GM19351 (cell line): ENCODE measurements around the gene ALDH3B2.
"Not testable (repeated sequence)": the region's sequence is repeated elsewhere in the genome, so short reads cannot be mapped to it uniquely, and the experiment has no call there.

Source experiments
- ATAC-seq: cut with Tn5 transposase; IDR thresholded peaks from one replicate; pipeline ENCODE4 v1.9.1; 2021; ENCODE audit warnings: mild to moderate bottlenecking, moderate library complexity; ENCODE audit not compliant: unreplicated experiment

ALDH3B2 gene, protein sequence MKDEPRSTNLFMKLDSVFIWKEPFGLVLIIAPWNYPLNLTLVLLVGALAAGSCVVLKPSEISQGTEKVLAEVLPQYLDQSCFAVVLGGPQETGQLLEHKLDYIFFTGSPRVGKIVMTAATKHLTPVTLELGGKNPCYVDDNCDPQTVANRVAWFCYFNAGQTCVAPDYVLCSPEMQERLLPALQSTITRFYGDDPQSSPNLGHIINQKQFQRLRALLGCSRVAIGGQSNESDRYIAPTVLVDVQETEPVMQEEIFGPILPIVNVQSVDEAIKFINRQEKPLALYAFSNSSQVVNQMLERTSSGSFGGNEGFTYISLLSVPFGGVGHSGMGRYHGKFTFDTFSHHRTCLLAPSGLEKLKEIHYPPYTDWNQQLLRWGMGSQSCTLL

DNA sequence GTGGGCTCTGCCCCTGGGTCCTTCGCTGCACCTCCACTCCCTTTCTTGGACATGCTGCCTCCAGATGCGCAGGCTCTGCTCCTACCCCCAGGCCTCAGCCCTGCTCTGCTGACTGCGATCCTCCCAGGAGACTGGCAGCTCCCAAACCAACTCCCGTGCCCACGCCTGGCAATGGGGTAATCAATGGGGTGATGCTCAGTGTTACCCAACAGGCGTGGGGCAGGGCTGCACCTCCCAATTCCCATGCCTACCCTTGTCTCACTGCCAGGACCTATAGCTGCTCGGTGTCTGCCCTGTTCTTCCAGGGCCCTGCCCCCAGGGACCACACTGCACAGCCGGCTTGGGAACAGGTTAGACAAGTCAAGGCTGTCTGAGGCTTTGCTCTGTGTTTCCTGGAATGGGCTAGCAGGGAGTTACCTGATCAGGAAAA, at the start of gene ALDH3B2:
Gene ALDH3B2 (minus strand): TSS at position 182 of the 430 bp plus-strand sequence. CDS start 7,688 bp downstream, outside the sequence.
- no peak for ATAC-seq

DNA sequence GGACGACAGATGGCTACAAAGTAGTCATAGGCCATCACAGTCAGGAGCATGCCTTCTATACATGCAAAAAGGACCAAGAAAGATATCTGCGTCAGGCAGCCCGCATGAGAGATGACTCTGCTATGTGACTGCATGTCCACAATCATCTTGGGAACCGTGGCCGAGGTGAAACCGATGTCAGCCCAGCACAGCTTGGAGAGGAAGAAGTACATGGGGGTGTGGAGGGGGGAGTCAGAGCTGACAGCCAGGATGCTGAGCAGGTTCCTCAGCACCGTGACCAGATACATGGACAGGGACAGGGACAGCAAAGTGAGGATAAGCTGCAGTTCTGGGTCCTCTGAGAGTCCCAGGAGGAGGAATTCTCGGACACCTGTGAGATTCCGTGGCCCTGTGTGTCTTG, 48.6 kb upstream of the ALDH3B2 start:
- ATAC-seq = not testable (repeated sequence)

DNA sequence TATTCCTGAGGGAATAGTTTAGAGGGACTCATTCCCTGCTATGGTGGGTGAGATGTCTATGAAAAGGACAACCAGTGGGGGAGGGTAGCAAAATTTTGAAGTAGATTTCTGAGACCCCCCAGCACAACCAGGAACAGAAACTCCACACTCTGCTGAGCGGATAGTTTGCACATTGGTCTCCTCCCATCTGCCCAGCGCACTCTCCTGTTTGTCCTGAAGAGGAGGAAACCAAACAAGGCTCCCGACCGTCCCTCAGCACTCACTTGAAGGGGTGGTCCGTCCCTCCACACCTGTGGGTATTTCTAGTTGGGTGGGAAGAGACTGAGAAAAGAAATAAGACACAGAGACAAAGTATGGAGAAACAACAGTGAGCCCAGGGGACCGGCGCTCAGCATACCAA, 41.8 kb upstream of the ALDH3B2 start:
- ATAC-seq = not testable (repeated sequence)

DNA sequence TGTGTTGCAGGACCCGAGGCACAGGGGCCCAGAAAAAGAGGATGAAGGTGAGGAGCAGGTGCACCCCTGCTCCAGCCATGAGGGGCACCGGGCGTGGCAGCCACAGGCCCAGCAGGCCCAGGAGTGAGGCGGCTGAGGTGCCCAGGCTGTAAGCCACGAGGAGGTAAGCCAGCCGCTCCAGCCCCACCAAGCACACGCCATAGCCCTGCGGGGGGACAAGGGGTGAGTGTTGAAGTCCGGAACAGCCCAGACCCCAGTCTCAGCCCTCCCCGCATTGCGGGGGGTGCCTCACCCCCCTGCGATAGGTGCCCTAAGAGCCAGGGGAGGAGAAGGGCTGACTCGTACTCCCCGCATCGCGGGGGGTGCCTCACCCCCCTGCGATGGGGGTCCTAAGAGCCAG, 41.4 kb upstream of the ALDH3B2 start:
- ATAC-seq = not testable (repeated sequence)

DNA sequence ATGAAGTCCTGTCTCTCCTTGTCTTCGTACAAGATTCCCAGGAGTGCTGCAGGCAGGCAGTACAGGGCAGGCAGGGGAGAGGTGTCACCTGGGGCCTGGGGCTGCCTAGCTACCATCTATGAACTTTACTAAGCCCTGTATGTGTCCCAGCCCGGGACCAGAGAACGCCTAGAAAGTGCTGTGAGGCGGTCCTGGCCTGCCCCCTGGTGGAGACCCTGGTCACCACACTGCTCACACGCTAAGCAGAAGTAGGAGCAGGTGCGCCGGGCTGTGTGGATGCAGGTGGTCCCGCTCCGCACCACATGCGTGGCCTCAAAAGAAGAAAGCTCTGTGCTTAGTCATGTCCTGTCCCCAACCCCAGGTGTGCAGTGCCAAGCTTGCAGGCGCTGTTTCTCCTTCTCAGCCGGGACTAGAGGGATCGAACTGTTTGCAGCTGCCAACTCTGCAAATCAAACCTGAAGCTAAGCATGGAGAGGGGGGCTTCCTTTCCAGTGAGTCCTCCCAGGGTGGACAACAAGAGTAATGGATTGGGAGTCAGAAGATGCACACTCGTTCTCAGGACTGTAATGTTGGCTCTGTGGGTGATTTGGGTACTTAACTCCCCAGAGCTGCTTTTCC, 39.6 kb upstream of the ALDH3B2 start:
- ATAC-seq = not testable (repeated sequence)

DNA sequence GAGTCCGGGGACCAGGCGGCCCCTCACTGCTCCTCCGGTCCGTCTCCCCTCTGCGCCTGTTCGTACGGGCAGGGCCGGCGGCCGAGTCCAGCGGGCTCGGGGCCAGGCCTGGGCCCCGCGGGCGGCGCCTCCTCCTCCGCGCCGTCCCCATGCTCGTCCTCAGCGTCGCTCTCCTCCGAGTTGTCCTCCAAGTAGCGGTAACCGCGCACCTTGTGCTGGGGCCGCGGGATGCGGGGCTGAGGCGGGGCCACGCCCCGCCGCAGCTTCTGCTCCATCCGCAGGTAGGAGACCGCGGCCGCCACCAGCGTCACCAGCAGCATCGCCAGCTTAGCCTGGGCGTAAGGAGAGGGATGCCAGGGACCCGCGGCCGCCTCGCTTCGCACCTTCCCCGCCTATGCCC, 37.3 kb upstream of the ALDH3B2 start:
- ATAC-seq = not testable (repeated sequence)

DNA sequence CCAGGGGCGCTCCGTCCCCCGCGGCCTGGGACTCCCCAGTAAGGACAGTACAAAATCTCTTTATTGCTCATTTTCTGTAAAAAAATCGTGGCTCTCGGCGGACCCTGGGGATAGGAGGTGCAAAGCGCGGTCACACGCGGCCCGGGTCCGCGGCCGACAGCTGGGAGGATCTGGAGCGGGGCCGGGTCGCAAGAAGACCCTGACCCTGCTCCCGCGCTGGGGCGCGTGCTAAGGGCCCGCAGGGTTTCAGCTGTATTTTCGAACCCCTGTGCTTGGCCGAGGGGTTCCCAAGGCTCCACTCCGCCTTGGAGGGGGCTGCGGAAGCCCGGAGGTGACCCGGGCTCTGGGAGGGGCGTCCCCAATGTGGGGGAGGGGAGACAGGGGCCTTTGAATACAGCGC, 36.8 kb upstream of the ALDH3B2 start:
- ATAC-seq = not testable (repeated sequence)

DNA sequence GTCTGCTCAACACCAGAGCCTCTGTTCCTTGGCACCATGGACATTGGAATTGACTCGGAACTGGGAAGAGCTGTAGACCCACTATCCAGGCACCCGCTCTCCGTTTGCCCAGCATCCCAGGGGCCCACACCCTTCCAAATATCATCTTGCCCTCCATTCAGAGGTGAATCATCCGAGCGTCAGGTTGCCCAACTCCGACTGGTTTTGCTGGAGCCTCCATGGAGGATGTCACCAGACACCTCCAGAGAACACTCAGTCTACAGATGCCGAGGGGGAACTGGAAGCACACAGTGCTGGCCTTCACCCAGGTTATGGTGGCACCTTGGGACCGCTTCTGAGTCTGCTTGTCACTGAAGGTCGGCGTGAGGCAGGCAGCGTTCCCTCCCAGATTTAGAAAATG, 35.4 kb upstream of the ALDH3B2 start:
- ATAC-seq = not testable (repeated sequence)

DNA sequence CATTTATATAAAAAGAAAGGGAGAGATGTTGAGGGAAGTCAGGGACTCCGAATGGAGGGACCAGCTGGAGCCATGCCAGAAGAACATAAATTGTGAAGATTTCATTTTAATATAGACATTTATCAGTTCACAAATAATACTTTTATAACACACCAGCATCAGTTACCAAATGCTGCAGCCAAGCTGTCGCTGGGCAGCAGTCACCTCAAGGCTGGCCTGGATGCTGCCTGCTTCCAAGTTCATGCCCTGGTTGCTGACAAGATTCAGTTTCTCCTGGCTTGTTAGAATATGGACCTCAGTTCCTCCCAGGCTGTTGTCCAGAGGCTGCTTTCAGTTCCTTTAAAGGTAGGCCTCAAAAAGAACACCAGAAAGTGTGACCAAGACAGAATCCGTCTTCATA, 30.8 kb upstream of the ALDH3B2 start:
- no peak for ATAC-seq

DNA sequence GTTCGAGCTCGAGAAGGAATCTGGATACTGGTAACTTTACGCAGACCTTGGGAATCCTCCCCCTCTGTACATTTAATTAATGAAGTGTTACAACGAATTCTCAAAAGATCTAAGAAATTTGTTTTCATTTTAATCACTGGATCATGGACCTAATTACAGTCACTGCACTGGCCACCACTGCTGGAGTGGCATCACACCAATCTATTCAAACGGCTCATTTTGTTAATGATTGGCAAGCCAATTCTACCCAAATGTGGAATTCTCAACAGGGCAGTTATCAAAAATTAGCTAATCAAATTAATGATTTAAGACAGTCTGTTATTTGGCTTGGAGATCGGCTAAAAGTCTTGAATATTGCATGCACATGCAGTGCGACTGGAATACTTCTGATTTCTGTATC, 30.1 kb upstream of the ALDH3B2 start:
- no peak for ATAC-seq

DNA sequence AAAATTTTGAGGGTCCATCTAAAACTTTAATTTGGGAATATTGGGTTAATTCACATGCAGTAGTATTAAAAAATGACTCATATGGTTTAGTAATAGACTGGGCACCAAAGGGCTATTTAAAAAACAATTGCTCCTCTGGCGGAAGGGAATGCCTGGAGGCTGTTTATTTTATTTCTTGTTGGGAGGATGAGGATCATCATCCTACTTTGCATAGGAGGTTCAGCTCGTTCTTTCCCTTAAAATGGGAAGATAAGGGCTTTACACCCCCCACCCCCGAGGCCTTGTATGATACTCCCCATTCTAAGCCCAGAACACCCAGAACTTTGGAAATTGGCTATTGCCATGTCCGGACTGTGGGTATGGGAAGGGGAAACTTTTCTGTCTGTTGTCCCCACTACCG, 29.3 kb upstream of the ALDH3B2 start:
- ATAC-seq = not testable (repeated sequence)

DNA sequence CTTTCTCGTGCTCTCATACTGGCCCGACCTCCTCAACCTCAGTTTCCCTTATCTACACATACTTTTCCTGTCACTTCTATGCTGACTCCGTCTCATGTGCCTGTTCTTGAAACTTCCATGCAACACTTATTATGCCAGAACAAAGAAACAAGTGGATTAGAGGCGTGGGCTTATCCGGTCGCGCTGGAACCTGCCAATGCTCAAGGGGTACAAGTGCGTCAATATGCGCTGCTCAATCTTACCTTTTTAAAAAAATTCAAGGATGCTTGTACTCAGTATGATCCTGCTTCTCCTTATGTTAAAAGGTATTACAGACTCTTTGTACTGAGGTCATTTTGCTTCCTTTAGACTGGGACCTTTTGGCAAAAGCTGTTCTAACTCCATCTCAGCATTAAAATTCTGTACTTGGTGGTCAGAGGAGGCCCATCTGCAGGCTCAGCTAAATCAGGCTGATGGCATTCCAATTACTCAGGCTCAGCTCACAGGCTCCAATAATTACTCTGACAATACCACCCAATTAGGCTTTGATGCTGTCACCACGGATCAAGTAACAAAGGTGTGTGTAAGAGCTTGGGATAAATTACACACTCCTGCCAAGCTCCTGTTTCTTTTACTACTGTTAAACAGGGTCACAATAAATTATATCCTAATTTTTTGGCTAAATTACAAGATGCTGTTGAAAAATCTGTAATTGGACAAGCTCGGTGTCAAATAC, 26.3 kb upstream of the ALDH3B2 start:
- no peak for ATAC-seq

DNA sequence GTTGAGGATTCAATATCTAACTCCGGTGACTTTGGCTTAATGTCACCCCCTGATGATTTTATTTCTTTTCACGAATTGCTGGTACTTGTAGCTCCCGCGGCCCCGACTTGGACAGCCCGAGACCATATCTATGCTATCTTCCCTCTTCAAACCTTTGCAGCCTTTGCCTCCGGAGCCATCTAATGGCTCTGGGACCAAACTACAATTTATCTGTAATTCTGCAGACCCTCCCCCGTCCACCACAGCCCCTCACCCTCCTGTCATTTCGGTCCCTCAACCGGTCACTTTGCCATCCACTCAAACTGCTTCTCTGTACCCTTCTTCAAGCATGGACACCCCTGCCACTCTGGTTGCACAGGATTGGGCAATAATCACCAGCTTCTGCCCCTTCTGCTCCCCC, 25.7 kb upstream of the ALDH3B2 start:
- ATAC-seq = no peak

DNA sequence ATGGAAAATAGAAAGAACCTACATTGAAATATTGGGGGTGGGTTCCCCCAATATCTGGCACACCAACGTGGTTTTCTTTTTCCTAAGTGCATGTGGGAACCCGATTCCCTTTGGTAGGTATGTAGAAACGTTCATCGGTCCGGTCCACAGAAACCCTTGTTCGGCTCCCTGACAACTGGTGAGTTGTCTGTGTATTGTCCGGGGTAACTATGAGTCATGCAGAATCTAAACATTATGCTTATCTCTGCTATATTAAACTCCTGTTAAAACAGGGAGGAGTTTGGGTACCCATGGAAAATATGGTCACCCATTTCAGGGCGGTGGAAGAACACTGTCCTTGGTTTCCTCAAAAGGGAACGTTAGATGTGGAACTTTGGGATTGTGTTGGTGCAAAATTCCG, 25.1 kb upstream of the ALDH3B2 start:
- no peak for ATAC-seq

DNA sequence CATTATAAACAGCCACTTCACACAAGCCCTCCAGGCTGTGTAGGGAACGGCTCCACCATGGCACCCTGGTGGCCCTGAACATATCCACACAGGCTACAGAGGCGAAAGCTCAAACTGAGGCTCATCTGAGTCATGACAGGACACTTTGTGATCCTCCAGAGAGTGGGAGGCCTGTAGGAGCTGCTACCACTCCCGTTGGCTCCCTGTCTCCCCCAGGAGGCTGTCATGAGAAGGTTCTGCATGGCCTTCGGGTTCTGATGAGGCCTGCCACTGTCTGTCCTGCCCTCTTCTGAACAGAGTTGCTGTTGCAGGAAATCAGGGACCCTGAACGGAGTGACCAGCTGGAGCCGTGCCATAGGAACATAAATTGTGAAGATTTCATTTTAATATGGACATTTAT, 23.8 kb upstream of the ALDH3B2 start:
- no peak for ATAC-seq

DNA sequence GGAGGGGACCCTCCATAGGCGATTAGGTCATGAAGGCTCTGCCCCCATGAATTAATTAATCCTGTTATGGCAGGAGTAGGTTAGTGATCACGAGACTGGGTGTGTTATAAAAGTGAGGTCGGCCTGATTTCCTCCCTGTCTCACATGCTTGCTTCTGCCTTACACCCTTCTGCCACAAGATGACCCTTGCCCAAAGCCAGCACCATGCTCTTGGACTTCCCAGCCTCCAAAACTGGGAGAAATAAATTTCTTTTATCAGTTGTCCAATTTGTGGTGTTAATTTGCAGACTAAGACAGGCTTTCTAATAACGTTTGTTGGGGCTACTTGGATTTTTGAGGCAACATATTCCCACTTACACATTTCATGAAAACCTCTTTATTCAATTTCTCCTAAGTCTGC, 23.4 kb upstream of the ALDH3B2 start:
- ATAC-seq = no peak

DNA sequence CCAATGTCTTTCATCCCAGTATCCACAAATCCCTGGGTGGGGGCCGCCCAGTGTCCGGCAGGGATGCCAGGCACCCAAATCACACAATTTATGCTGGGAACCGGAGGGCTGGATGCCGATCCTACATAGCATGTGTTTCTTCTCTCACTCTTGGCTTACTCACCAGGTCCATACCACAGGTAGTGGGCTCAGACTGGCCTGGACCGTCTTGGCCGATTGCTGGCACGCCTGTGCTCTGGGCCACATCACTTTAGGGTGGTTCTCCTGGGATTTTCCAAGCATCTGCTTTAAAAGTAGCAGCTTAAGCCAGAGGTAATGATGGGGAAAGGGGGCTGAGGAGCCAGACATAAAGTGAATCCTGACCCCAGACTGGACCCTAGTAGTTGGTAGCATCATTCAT, 22.6 kb upstream of the ALDH3B2 start:
- ATAC-seq = no peak

DNA sequence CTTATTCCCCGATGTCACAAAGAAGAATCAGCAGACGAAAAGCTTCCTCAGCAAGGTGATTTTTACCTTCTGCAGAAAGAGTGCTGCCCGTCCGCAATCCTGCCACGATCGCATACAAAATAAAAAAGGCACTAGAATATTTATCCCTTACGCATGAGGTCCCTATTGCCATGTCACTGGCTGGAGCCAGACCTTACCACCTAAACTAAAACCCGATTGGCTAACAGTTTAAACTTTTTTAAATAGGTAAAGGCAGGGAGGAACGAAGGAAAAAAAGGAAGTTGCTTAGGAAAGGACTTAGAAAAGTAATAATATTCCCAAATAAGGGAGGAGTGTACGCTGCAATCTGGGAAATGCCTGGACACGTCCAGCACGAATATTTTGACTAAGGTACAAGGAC, 21.2 kb upstream of the ALDH3B2 start:
- no peak for ATAC-seq

DNA sequence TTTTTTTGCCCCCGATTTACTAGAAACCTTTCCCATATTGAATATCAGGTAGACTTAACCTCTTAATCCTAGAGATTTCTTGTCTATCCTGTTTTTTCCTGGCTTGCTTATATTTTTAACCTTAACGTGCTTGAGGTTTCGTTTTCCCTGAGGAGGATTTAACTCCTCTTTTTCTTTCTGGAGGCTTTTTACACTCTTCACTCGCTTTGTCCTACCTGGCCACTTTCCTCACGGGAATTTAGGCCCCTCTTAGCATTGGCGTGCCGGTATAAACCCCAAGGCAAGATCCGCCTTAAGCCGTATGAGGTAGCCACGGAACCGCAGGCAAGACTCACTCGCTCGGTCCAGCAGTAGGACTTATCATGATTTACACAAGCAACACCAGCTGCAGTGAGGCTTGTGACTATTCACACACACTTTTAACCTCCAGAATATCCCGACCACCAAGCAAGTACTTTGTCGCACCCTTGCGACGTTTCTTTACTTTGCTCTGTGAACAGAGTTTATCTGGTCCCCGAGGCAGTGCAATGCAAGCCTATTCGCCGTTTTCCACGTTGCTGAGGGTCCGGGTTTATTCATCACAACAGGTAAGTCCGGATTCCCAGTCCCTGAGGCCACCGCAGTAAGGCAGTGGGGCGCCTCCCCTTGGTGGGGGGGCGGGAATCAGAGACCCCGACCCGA, 20.6 kb upstream of the ALDH3B2 start:
- no peak for ATAC-seq

DNA sequence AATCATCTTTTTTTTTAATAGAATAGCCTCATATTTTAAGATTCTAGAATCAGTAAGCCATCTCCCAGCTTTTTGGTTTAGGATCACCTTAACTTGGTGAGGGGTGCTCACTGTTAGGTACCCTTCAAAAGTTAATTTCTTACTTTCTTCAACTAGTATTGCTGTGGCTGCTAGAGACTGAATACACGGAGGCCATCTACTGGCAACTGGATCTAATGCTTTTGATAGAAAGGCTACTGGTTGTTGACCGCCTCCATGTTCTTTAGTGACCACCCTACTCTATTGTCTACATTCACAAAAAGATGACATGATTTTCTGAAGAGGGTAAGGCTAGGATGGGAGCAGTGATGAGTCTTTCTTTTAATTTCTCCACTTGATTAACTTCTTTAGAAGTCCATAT, 16.7 kb upstream of the ALDH3B2 start:
- no peak for ATAC-seq

DNA sequence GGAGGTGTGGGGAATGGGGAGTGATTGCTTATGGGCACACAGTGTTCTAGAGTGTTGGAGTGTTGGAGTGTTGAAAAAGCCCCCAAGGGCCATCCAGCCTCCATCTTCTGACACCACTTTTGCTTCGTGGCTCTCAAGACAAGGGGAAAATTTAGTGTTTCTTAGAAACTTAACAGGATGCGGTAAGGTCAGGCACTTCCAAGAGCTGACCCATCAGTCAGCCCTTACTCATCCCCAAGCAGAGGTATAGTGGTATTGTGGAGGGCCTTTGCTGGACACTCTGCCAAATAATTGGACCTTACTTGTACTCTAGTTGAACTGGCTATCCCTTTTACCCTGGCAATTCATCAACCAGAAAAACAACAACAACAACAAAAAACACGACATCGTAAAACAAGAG, 14.8 kb upstream of the ALDH3B2 start:
- ATAC-seq = no peak
